Fibroblast of skin of left biceps (primary cell): ENCODE data around the gene CASKIN1.

ENCODE experiments used
- DNase-seq, 2 experiments: peaks; one replicate each; pipeline ENCODE4 v3.0.0-alpha.2; 2013; ENCODE audit warnings: low read depth in 2 of 2

CASKIN1 gene

GRCh38 chr16:2190659-2191445, 5.6 kb downstream of the CASKIN1 start:
- no peak for DNase-seq

- DNase-seq: no peak
Measured at GRCh38 chr16:2190002-2190658, 6.3 kb downstream of the CASKIN1 start.

GRCh38 chr16:2189252-2189893, 7.0 kb downstream of the CASKIN1 start:
- no peak for DNase-seq

GRCh38 chr16:2188395-2188794, 8.0 kb downstream of the CASKIN1 start:
- DNase-seq: no peak

GRCh38 chr16:2187212-2187611, 9.2 kb downstream of the CASKIN1 start:
- no peak for DNase-seq

GRCh38 chr16:2186505-2186904, 9.9 kb downstream of the CASKIN1 start:
- DNase-seq: no peak

GRCh38 chr16:2186064-2186463, 10.3 kb downstream of the CASKIN1 start:
- no peak for DNase-seq

- DNase-seq: no peak
Measured at GRCh38 chr16:2184962-2185361, 11.4 kb downstream of the CASKIN1 start.

GRCh38 chr16:2184346-2184745, 12.1 kb downstream of the CASKIN1 start:
- DNase-seq: no peak

GRCh38 chr16:2183671-2184070, 12.7 kb downstream of the CASKIN1 start:
- DNase-seq: no peak

GRCh38 chr16:2181952-2182351, 14.5 kb downstream of the CASKIN1 start:
- no peak for DNase-seq

GRCh38 chr16:2180962-2181923, 15.2 kb downstream of the CASKIN1 start:
- DNase-seq: no peak

- DNase-seq: no peak
Measured at GRCh38 chr16:2180461-2180860, 15.9 kb downstream of the CASKIN1 start.

GRCh38 chr16:2179576-2179975, 16.8 kb downstream of the CASKIN1 start:
- DNase-seq: no peak

- DNase-seq: no peak
Measured at GRCh38 chr16:2179107-2179501, 17.3 kb downstream of the CASKIN1 start.

- no peak for DNase-seq
Measured at GRCh38 chr16:2178321-2179106, 17.9 kb downstream of the CASKIN1 start.

- DNase-seq: no peak
Measured at GRCh38 chr16:2177561-2177960, 18.8 kb downstream of the CASKIN1 start.

- no peak for DNase-seq
Measured at GRCh38 chr16:2177101-2177500, 19.3 kb downstream of the CASKIN1 start.

- no peak for DNase-seq
Measured at GRCh38 chr16:2176047-2176446, 20.4 kb downstream of the CASKIN1 start.

GRCh38 chr16:2175454-2175853, 21.0 kb downstream of the CASKIN1 start:
- DNase-seq: no peak
